Measurements from ENCODE around the gene PPP6R3. TPM values are rescaled to one million over a fixed set of nuclear protein-coding genes. Genes with fewer than 3 reads are reported as not detected.

Gene PPP6R3
- total RNA-seq, 1 donor from 2014 or later: 133 TPM

DNA sequence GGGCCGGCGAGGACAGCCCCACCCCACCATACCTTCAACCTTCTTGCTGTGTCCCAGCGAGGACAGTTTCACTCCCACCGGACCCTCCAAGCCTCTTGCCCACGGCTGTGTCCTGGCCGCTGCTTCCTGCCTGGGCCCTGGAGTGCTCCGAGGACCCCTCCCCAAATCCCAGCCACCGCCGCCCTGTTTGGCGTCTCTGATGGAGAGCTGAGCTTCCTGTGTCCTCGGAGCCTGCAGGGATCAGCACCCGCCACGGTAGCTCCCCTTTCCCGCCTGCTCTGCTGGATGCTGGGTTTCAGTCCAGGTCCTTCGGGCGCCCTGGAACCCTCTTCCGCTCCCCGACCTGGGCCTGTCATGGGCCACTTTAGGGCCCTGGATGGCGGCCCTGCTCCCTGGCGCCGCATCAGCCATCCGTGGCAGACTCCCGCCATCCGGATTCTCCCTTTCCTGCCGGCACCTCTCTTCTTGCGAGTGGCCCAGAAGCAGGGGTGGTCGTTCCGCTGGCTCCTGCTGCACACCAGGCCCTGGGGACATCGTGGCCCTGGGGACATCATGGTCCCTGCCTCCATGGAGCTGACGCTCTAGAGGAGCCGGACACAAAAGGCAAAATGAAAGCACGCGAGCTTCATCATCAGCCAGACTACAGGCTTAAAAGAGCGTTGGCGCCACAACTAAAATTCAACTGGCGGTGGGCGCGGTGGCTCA lies 189.5 kb downstream of the PPP6R3 start:
- DNase-seq (ENCODE audit: low read depth in 2 of 2): no peak

DNA sequence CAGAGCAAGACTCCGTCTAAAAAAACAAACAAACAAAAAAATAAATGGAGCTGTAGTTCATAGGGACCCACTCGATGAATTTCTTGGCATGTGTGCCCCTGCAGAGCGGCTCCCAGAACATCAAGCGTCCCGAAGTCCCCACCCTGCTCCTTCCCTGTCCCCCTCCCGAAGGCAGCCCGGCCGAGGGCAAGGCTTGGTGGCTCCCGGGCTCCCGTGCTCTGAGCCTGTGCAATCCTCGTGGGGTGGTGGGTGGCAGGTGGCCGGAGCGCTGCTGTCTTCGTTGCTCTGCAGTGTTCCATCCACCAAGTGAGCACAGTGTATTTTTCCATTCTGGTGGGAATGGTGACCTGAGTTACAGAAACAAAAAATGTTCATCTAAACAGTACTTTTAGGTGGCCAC lies 190.2 kb downstream of the PPP6R3 start:
- no peak for DNase-seq (ENCODE audit: low read depth in 2 of 2)

DNA sequence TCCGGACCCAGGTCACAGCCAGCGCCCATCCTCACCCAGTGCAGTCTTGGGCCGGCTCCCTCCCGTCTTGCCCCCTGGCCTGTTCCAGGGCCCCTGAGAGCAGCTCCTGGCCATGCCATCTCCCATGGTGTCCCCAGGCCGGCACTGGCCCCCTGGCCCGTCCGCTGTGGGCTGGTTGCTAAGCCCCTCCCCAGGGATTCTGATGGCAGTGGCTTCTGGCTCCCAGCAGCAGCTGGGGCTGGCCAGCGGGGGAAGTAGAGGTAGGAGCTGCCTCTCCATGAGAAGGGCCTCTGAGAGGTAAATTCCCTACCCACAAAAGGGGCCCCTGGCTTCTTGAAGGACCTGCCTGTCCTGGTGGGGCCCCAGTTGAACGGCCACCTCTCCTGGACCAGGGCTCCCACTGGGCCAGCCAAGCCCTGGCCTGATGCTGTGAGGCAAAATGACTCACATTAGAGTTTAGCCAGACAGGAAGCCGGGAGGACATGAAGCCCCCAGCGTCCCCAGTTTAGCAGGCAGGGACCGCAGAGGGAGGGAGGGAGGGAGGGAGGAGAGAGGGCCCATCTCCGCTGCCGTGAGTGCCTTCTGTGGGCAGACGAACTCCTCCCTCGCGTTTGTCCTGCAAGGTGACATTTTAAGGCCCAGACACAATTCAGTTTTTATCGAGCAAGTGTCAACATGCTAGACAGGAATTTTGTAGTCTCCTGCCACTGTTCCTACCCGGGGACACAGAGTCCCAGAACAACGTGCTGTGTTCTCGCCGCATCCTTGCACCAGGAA lies 190.8 kb downstream of the PPP6R3 start:
- DNase-seq (ENCODE audit: low read depth in 2 of 2): peak in 1 of 2 donors; percentile 39

DNA sequence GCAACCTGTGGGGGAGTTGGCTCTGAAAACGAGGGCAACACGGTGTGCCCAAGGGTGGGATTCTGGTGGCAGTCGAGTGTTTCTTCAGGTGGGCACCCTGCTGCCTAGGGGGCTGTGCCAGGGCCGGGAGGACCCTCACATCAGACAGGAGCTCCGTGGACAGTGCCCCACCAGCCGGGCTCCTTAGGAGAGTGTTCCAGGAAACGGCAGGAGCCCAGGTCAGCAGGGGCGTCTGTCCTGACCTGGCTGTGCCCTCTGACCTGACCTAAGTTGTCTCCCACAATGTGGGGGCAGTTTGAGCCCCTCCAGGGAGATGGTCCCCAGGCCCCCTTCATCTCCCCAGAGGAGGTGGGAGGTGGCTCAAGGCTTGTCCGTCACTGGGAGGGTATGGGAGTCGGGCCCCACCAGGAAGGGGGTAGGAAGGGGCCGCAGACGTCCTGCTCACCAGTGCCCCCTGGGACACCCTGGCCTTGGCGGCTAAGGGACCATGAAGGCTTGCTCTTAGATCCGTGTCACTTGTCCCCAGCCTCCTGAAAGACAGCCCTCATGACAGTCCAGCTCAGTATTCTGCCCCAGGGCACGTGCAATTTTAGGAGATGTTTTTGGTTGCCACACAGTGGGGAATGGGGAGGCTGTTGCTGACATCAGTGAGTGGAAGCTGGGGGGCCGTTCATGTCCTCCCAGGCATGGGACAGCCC lies 191.6 kb downstream of the PPP6R3 start:
- DNase-seq (ENCODE audit: low read depth in 2 of 2): no peak

DNA sequence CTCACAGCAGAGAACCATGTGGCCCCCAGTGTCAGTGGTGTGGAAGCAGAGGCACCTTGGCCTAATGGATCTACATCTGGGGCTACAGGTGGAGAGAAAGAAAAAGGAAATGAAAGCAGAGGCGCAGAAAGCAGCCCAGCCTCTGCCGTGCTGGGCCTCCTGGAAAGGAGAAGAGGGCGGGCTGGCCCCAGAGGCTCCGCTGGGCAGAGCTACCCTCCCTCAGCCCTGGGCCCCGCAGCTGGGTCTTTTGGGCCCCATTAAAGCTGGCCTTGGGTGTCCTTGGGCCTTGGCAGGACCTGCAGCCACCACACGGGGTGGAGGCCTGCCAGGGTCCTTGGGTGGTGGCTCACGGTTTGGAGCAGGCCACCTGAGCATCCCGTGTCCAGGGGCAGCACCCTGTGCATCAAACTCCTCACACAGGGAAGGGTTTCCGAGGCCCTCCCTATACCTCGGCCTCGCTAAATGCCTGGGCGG lies 192.2 kb downstream of the PPP6R3 start:
- no peak for DNase-seq (ENCODE audit: low read depth in 2 of 2)

DNA sequence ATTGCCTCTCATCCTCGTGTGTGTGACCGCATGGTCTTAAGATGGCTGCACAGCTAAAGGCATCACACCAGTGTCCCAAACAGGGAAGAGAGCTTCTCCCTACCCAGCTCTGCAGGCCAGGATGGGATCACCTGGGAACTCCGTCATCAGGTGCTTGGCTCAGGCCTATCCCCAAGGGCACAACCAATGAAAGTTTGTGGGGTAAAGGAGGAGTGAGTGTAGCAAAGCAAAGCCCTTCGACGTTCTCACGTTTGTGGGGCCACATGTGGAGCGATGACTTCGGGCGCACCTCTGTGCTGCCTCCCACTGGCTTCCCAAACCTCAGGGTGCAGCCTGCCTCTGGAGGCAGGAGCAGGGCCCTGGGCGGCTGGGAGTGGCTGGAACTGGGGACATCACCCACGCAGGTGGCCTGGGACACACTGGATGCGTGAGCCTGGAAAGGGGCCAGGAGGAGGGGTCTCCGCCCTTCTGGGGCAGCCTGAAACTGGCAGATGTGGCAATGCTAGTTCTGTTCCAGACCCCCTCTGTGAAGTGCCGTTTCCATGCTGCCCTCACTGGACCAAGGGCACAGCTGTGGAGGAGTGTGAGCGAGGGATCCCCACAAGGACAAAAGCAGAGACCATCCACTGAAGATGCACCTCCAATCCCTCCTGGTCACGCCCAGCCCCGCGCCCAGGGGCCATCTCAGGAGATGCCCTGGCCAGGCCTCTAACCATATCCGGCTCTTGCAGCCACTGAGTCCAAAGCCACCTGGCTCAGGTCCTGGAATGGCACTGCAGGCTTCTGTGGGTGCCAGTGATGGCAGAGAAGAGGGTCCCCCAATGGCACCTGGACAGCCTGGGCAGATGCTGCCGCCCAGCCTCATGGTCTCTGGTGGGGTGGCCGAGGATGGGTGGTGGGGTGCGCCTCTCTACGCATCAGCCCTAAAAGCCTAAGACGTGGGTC lies 193.2 kb downstream of the PPP6R3 start:
- DNase-seq (ENCODE audit: low read depth in 2 of 2): no peak

DNA sequence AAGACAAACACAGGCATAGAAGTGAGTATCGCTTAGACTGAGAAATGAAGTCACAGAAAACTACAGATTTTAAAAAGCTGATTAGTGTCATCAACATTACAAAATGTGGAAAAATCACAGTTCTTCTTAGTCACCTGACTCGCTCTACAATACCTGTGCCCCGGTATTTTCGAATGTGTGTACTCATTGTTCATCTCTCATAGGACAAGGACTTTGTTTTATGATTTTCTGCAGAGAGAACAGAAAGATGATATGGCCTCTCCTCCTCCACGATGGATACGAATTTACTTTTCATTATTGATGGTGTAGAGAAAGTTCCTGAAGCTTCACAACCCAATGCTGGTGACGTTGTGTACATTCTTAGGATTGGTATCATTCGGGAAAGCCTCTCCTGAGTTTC lies 194.4 kb downstream of the PPP6R3 start:
- no peak for DNase-seq (ENCODE audit: low read depth in 2 of 2)

DNA sequence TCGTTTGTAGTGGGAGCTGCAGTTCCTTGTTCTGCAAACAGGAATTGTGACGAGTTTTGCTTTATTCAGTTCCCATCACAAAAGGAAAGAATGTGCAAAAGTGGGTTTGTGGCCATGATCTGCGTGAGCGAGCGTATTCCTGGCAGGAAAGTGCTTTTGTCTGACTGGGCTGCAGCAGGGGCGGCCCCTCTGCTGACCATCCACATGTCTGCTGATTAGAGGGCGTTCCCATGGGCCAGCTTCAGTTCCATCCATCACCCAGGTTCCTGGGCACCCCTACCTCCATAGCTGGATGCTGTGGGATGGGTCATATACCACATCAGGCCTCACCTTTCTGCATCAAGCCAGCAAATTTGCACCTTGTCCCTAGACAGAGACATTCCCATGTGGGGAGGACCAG lies 194.9 kb downstream of the PPP6R3 start:
- no peak for DNase-seq (ENCODE audit: low read depth in 2 of 2)

DNA sequence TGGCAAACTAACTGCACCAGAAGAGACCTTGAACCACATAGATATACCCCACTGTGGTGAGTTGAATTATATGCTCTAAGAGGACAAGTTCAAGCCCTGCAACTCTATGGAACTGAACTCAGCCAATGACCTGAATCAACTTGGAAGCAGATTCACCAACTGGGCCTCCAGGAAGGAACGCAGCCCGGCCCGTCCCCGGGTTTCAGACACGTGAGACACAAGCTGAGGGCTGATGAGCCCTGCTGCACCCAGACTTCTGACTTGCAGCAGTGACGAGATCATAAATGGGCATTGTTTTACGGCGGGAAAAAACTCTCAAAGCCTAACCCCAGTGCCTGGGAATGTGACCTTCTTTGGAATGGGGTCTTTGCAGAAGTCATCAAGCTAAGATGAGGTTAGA lies 195.3 kb downstream of the PPP6R3 start:
- DNase-seq (ENCODE audit: low read depth in 2 of 2): no peak

DNA sequence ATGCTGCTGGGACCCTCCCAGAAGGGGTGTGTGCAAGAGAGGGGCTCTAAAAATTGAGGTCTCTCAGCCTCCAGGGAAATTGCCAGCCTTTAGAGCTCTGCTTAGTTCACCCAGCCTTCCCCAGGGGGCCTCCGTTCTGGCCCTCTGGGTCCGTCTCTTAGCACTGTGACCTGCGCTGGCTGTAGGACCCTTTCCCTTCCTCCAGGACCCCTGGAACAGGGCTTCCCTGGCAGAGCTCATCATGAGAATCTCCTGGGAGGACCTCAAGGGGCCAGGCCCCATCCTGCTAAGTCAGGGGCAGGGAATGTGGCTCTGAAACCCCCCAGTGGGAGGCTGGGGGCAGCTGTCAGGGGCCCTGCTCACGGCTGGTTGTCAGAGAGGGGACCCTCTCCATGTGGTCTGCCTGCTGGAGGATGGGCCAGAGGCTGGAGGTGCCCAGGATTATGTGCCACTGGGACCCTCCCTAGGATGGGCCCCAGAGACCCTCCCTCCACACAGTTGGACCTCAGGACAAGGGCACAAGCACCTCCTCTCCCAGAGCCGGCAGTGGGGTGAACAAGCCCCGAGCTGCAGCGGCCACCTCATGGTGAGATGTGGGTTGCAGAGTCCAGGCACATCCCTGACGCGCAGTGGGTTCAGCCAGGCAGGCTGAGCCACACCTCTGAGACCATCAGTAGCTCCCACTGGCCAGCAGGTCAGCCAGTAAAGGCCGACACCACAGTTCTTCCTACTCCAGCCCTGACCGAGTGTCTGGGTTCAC lies 196.6 kb downstream of the PPP6R3 start:
- no peak for DNase-seq (ENCODE audit: low read depth in 2 of 2)

DNA sequence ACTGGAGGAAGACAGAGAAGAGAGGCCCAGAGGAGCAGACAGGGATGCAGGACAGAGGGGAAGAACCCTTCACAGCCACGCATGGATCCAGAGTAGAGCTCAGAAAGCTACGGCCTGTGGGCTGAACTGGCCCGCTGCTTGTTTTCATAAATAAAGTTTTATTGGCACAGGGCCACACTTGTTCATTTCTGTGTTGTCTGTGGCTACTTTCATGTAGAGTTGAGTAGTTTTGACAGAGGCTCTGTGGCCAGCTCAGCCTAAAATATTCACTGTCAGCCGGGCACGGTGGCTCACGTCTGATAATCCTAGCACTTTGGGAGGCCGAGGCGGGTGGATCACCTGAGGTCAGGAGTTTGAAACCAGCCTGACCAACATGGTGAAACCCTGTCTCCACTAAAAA lies 197.5 kb downstream of the PPP6R3 start:
- no peak for DNase-seq (ENCODE audit: low read depth in 2 of 2)

DNA sequence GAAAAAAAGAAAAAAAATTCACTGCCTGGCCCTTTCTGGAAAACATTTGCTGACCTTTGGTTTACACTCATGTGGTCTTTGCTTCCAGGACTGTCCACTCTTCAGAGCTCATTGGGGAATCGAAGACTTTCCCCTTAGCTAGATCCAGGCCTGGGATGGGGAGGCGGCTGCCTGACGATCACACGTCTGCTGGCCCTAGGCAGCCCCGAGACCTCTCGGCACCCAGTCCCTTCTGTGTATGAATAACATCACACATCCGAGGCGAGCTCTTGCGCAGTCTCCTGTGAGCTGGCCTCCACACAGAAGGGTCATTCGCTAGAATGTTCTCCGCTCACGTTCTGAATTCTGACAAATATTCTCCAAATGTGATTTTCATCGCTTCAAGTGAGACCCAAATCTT lies 198.1 kb downstream of the PPP6R3 start:
- peak in 1 of 2 donors; percentile 17 for DNase-seq (ENCODE audit: low read depth in 2 of 2)

DNA sequence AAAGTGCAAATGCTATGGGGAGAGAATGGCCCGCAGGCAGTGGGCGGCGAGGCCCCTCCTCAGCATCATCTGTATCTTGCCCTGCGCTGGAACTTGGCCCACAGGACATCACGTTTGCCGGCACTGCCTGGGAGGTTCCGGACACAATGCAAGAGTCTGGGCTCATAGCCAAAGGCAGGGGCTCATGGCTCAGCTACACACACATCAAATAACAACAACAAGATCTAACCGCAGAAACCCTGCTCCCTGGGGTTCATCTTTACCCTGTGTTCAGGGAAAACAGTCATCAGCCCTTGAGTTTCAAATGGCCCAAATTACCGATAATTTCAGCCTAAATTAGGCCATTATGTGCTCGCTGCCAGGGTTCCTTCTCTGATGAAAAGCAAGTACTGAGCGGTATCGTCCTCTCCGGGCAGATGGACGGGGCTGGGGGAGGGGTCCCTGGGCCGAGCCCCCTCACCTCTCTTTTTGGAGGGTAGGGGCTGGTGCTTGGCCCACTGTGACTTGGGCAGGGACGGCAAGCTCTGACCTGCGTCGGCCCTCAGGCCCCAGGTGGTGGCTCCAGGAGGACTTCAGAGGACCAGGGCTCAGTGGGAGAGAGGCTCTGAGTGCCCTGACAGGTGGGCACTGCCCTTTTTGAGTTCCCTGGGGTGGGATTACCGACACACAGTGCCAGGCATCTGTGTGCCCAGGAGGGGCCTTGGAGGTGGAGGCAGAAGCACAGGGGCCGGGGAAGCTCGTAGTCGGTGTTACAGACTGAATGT lies 198.8 kb downstream of the PPP6R3 start:
- peak; percentile 94 to 96 for DNase-seq (ENCODE audit: low read depth in 2 of 2)

DNA sequence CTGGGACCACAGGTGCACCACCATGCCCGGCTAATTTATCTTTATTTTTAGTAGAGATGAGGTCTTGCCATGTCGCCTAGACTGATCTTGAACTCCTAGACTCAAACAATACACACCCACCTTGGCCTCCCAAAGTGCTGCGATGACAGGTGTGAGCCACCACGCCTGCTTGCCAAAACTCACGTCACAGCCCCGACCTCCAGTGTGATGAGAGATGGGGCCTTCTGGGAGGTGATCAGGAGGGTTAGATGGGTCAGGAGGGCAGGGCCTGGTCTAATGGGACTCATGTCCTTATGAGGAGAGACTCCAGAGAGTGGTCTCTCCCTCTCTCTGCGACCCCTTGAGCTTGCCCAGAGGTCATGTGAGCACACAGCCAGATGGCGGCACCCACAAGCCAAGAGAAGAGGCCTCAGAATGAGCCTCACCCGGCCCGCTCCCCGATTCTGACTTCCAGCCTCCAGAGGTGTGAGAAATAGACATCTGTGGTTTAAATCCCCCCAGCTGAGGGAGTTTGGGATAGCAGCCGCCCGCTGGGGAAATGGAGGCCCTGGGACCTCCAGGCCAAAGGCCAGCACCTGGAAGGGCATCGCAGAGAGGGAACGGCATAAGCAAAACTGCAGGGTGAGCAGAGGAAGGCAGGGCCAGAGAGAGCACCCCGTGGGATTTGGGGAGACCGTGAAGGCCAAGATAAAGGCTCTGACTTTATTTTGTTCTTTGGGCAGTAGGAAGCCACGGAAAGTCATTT lies 199.7 kb downstream of the PPP6R3 start:
- DNase-seq (ENCODE audit: low read depth in 2 of 2): no peak

DNA sequence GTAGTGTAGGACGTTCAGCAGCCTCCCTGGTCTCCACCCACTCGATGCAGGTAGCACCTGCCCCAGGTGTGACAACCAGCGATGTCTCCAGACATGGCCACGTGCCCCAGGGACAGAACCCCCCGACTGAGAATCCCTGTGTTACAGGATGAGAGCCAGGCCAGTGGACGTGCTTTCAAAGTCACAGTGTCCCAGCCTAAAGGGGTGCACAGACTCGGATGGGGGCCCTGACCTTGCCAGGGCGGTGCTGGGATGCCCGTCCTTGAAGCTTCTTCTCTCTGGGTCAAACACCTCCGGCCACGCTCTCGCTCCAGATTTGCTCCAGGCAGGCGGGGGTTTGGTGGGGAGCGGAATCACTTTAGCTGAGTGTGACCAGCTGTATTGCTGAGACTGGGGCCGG lies 200.5 kb downstream of the PPP6R3 start:
- no peak for DNase-seq (ENCODE audit: low read depth in 2 of 2)

DNA sequence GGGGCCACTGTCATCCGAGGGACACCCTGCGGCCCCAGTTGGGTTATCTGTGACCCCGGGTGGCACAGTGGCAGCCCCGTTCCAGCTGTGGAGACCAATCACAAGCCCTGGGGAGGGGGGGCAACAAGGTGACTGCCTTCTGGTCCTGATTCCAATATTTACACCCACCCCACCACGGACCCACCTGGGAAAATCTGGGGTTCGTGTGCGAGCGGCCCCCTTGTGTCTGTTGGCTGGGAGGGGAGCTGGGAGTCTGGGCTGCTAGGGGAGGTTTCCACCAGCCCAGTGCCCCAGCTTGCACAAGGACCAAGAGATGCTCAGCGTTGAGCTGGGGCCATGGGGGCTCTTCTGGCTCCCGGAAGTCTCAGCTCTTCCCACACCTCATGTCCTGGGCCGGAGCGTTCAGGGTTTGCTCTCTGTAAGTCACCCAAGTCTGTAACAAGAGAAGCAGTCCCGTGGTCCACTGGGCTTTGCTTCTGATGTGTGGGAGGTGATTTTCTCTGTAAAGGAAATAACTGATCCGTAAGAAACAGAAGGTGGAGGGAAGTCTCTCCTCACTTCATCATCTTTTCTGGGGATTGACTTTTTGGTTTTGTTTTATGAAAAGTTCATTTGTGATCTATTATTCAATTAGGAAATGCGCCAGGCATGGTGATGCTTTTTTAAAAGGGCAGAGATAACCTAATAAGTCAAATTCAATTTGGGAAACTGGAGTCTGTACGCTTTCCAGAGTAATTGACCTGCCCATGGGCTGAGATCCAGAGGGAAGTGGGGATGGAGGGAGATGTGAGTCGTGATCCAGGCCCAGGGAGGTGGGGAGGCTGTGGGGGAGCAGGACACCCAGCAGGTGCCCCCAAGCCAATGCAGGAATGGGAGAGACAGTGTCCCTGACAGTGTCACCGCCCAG lies 201.4 kb downstream of the PPP6R3 start:
- no peak for DNase-seq (ENCODE audit: low read depth in 2 of 2)

DNA sequence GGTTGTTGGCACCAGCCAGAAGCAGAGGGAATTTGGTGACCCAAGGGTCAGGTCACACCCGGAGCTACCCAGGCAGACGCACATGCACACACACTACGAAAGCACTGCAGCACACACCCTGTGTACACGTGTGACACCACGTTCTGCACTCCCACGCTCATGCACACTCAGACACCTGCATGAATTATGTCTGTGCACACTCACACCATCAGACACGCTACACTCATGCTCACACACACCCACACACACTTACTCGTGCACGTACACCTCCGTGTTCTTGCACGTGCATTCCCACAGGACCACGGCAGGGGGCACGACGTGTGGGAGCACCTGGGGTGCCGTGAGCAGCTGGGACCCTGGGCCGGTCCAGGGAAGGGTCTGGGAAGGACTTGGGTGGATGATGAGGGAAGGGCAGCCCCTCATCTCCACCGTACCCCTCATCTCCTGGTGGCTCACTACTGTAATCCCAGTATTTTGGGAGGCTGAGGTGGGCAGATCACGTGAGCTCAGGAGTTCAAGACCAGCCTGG lies 203.0 kb downstream of the PPP6R3 start:
- no peak for DNase-seq (ENCODE audit: low read depth in 2 of 2)

DNA sequence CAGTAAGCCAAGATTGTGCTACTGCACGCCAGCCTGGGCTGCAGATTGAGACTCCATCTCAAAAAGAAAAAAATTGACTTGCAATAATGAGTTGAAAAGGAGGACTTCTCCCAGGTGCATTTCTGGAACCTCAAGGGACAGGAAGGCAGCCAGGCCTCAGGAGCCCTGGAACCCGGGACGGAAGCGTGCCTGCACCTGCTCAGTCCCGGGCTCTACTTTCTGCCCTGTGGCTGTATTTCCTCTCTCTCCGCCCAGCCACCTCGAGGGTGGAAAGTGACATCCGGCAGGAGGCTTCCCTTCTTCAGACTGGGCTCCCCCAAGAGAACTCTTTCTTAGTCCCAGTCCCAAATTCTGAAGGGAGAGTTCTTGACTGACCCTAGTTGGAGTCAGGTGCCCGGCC lies 203.6 kb downstream of the PPP6R3 start:
- no peak for DNase-seq (ENCODE audit: low read depth in 2 of 2)

Data from lung microvascular endothelial cell (primary cell).